SJSA1 (cell line): ENCODE data around the gene ABHD10. TPM values are rescaled to one million over a fixed set of nuclear protein-coding genes. Genes with fewer than 3 reads are reported as not detected.

Source experiments
- DNase-seq, 2 experiments: peaks; one replicate each; pipeline ENCODE4 v3.0.0-alpha.2; 2015 to 2020; ENCODE audit warnings: low spot score in 2 of 2, low read depth in 1 of 2
- H3K27ac ChIP-seq: fragments of 250-450 bp; sonication (Bioruptor Pico); 2 replicates; pipeline ENCODE4 v1.5.1; 2020; ENCODE audit warnings: mild to moderate bottlenecking, moderate library complexity
- H3K27me3 ChIP-seq: fragments of 250-450 bp; sonication (Bioruptor Pico); replicated peaks from 2 replicates; pipeline ENCODE4 v1.5.1; 2020; ENCODE audit warnings: mild to moderate bottlenecking, moderate library complexity
- H3K36me3 ChIP-seq: fragments of 250-450 bp; sonication (Bioruptor Pico); 2 replicates; pipeline ENCODE4 v1.5.1; 2020; ENCODE audit warnings: mild to moderate bottlenecking
- H3K4me1 ChIP-seq: fragments of 250-450 bp; sonication (Bioruptor Pico); replicated peaks from 2 replicates; pipeline ENCODE4 v1.6.1; 2021; ENCODE audit warnings: mild to moderate bottlenecking
- H3K4me3 ChIP-seq: fragments of 250-450 bp; sonication (Bioruptor Pico); 2 replicates; pipeline ENCODE4 v1.5.1; 2020; ENCODE audit warnings: mild to moderate bottlenecking
- H3K9me3 ChIP-seq: fragments of 250-450 bp; sonication (Bioruptor Pico); replicated peaks from 2 replicates; pipeline ENCODE4 v1.5.1; 2020; ENCODE audit warnings: mild to moderate bottlenecking
- total RNA-seq: library from RNA; depleted of rRNA; stranded (reverse); fragments of >200 nt; shearing (Covaris generic); gene quantifications from 2 replicates; pipeline ENCODE4 v1.2.3, GENCODE V29; 2014

The ABHD10 gene
- total RNA-seq, 1 experiment from 2014 or later: 33.7 TPM

DNA sequence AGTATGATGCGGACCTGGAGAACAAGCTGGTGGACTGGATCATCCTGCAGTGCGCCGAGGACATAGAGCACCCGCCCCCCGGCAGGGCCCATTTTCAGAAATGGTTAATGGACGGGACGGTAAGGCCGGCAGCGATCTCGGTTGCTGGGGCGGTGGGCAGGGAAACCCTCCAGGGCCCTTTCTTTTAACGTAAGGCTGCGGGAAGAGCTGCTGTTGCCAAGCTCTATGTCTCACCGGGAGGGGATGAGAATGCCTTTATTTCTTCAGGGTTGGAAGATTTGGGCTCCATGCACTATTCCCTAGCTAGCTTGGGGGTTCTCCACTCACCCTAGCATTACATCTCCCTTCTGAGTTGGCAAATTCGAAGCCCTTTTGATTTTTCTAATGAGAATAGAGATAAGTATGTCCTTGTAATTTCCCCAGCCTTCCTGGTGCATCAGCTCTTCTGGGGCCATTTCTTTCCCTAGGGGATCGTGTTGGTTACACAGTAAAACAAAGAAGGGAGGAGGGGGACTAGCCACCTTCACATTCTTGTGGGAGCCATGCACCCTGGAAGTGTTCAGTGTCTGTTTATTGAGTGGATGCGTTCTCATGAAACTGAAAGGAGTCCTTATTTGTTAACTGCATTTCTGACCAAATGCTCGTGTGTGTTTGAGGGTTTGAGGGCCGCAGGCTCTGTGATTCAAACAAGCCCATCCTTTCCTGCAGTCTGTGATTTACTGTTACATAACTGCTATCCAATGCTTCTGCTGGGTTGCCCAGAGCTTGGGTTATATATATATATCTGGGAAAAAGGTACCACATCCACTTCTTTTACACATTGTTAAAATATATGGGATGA lies 20.9 kb downstream of the ABHD10 start:
- Histone ChIP-seq H3K9me3 (no peaks in the 10 kb centered on the region), H3K4me3 (no peak overlapping the region), H3K27me3 (no peaks in the 10 kb centered on the region), H3K27ac (no peak overlapping the region), H3K36me3 (no peaks in the 10 kb centered on the region), H3K4me1 (peaks cover 5% of the 10 kb centered on the region; the same call in 1 of the 2 replicates)
- peak in 1 of 2 experiments; percentile 2 for DNase-seq

- no peaks in the 10 kb centered on the region for H3K9me3 ChIP-seq
- H3K4me3 ChIP-seq: no peak overlapping the region
- no peak for DNase-seq
- H3K27me3 ChIP-seq: no peaks in the 10 kb centered on the region
- no peak overlapping the region for H3K27ac ChIP-seq
- peaks cover 5% of the 10 kb centered on the region; the same call in 1 of the 2 replicates for H3K4me1 ChIP-seq
- no peaks in the 10 kb centered on the region for H3K36me3 ChIP-seq
Measured at GRCh38 chr3:112000367-112000771, 21.5 kb downstream of the ABHD10 start.

- H3K27me3 ChIP-seq: no peaks in the 10 kb centered on the region
- DNase-seq: peak in 1 of 2 experiments; percentile 2
- H3K27ac ChIP-seq: no peak overlapping the region
- H3K36me3 ChIP-seq: no peaks in the 10 kb centered on the region
- H3K9me3 ChIP-seq: no peaks in the 10 kb centered on the region
- no peak overlapping the region for H3K4me3 ChIP-seq
- H3K4me1 ChIP-seq: peaks cover 5% of the 10 kb centered on the region; the same call in 1 of the 2 replicates
Measured at GRCh38 chr3:112000966-112001365, 22.1 kb downstream of the ABHD10 start.

GRCh38 chr3:112001526-112001925 lies 22.7 kb downstream of the ABHD10 start:
- Histone ChIP-seq H3K4me3 (no peak overlapping the region), H3K27me3 (no peaks in the 10 kb centered on the region), H3K36me3 (no peaks in the 10 kb centered on the region), H3K27ac (no peak overlapping the region), H3K4me1 (peaks cover 5% of the 10 kb centered on the region; the same call in 1 of the 2 replicates), H3K9me3 (no peaks in the 10 kb centered on the region)
- no peak for DNase-seq

DNA sequence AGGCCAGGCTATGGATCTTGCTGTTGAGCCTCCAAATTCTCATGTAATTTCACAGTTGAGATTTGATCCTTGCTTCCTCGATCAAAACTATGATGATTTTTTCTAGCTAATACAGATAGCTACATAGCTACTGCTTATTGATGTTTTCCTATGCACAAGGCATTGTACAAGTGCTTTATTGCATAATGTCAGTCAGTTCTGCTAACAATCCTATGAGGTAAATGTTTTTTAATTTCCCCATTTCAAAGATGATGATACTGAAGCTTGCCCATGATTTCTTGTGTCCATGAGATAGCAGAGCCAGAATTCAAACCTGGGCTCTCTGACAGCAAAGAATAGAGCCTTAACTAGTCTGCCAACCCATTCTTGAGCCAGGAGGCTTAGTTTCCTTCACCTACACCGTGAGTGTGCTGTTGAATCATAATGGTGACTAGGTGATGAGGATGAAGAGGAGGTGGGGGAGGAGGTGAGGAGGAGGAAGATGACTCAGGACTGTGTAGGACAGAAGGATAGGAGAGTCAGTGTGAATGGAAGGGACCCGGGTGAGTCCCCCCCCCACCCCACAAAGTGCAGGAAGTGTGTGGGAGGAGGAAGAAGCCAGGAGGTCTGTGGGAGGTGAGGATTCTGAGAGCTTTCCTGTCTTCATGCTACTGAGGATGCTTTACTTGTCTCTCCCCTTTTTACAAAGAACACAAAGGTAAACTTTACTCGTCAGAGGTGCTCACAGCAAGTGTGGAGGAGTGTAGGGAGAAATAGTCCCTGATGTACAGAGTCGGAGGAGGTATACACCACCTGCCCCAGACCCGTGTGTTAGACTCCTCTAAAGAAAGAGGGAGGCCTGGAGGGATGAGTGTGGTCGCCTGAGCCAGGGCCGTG lies 23.5 kb downstream of the ABHD10 start:
- no peaks in the 10 kb centered on the region for H3K9me3 ChIP-seq
- no peak overlapping the region for H3K27ac ChIP-seq
- no peaks in the 10 kb centered on the region for H3K36me3 ChIP-seq
- H3K27me3 ChIP-seq: no peaks in the 10 kb centered on the region
- peaks cover 5% of the 10 kb centered on the region; the same call in 1 of the 2 replicates for H3K4me1 ChIP-seq
- H3K4me3 ChIP-seq: no peak overlapping the region
- DNase-seq: no peak

- no peak overlapping the region for H3K27ac ChIP-seq
- no peaks in the 10 kb centered on the region for H3K9me3 ChIP-seq
- H3K36me3 ChIP-seq: no peaks in the 10 kb centered on the region
- DNase-seq: no peak
- H3K4me3 ChIP-seq: no peak overlapping the region
- no peaks in the 10 kb centered on the region for H3K27me3 ChIP-seq
- H3K4me1 ChIP-seq: peaks cover 5% of the 10 kb centered on the region; the same call in 1 of the 2 replicates
Measured at GRCh38 chr3:112003321-112004080, 24.7 kb downstream of the ABHD10 start.

- peaks cover 5% of the 10 kb centered on the region; the same call in 1 of the 2 replicates for H3K4me1 ChIP-seq
- no peaks in the 10 kb centered on the region for H3K9me3 ChIP-seq
- no peaks in the 10 kb centered on the region for H3K36me3 ChIP-seq
Measured at GRCh38 chr3:112004187-112004586, 25.4 kb downstream of the ABHD10 start.

DNA sequence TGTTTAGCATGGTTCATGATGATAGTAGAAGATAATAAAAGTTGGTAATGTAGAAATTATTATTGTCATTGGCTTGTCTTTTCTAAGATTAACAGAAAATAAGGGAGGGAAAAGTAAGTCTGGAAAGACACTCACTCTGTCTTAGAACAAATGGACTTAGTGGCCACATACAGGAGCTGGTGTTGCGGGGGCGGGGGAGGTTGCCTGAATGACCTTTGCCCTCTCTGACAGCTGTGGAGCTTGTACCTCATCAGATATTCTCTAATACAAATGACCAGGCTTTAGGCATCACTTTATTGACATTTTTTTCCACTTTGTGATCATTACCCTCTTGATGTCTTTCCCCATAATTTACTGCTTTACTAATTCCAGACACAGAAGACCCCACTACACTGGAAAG lies 25.8 kb downstream of the ABHD10 start:
- DNase-seq: no peak
- Histone ChIP-seq H3K9me3 (no peaks in the 10 kb centered on the region), H3K27me3 (no peaks in the 10 kb centered on the region)

More at GRCh38 chr3:112004187-112004586, 25.4 kb downstream of the ABHD10 start:
- no peak for DNase-seq
- H3K27me3 ChIP-seq: no peaks in the 10 kb centered on the region
- no peak overlapping the region for H3K4me3 ChIP-seq
- no peak overlapping the region for H3K27ac ChIP-seq

GRCh38 chr3:112005091-112005672 lies 26.4 kb downstream of the ABHD10 start:
- no peaks in the 10 kb centered on the region for H3K9me3 ChIP-seq
- H3K27ac ChIP-seq: no peak overlapping the region
- H3K4me1 ChIP-seq: peaks cover 5% of the 10 kb centered on the region; the same call in 1 of the 2 replicates
- H3K36me3 ChIP-seq: no peaks in the 10 kb centered on the region
- H3K27me3 ChIP-seq: no peaks in the 10 kb centered on the region
- no peak for DNase-seq
- no peak overlapping the region for H3K4me3 ChIP-seq

More for the DNA sequence above, 25.8 kb downstream of the ABHD10 start:
- Histone ChIP-seq H3K36me3 (no peaks in the 10 kb centered on the region), H3K4me1 (peaks cover 5% of the 10 kb centered on the region; the same call in 1 of the 2 replicates), H3K4me3 (no peak overlapping the region), H3K27ac (no peak overlapping the region)

- no peak overlapping the region for H3K27ac ChIP-seq
- DNase-seq: no peak
- H3K4me3 ChIP-seq: no peak overlapping the region
Measured at GRCh38 chr3:112007633-112008032, 28.8 kb downstream of the ABHD10 start.

DNA sequence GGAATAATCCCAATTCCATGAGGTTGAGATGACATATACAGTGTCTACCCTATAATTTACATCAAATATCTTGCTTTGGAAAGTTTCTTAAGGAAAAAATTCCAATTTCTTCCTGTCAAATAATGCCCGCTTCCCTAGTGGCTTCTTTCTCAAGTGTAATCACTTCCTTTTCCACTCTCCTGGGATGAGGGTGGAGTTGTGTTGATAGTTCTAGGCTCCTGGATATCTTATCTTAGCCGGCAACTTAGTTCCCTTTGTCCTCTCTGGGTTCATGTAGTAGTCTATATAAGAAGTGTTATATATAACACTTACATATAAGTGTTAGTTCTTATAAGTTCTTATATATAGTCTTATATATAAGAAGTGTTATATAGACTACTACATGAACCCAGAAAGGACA lies 30.8 kb downstream of the ABHD10 start:
- no peak for DNase-seq
- H3K36me3 ChIP-seq: no peaks in the 10 kb centered on the region
- no peak overlapping the region for H3K4me3 ChIP-seq
- H3K9me3 ChIP-seq: no peaks in the 10 kb centered on the region
- H3K4me1 ChIP-seq: peaks cover 3% of the 10 kb centered on the region; the same call in 1 of the 2 replicates
- H3K27me3 ChIP-seq: no peaks in the 10 kb centered on the region
- H3K27ac ChIP-seq: no peak overlapping the region

More at GRCh38 chr3:112007633-112008032, 28.8 kb downstream of the ABHD10 start:
- Histone ChIP-seq H3K9me3 (no peaks in the 10 kb centered on the region), H3K4me1 (no peaks in the 10 kb centered on the region), H3K36me3 (no peaks in the 10 kb centered on the region), H3K27me3 (no peaks in the 10 kb centered on the region)

GRCh38 chr3:112010636-112011035 lies 31.8 kb downstream of the ABHD10 start:
- H3K27me3 ChIP-seq: no peaks in the 10 kb centered on the region
- H3K9me3 ChIP-seq: no peaks in the 10 kb centered on the region
- peaks cover 3% of the 10 kb centered on the region; the same call in 1 of the 2 replicates for H3K4me1 ChIP-seq
- no peak overlapping the region for H3K27ac ChIP-seq
- DNase-seq: no peak
- H3K36me3 ChIP-seq: no peaks in the 10 kb centered on the region
- H3K4me3 ChIP-seq: no peak overlapping the region
